Hippocampal formation (tissue), 2 donors: ENCODE measurements around the gene PEMT.

ENCODE experiments used
- DNase-seq, 2 donors: peaks; one replicate each; lab custom pipeline; 2025; lab: John Stamatoyannopoulos, UW

Gene PEMT

GRCh38 chr17:17553217-17554195 is 38.0 kb downstream of the PEMT start:
- no peak for DNase-seq

- no peak for DNase-seq
Observed at GRCh38 chr17:17552351-17553216, 38.9 kb downstream of the PEMT start.

DNA sequence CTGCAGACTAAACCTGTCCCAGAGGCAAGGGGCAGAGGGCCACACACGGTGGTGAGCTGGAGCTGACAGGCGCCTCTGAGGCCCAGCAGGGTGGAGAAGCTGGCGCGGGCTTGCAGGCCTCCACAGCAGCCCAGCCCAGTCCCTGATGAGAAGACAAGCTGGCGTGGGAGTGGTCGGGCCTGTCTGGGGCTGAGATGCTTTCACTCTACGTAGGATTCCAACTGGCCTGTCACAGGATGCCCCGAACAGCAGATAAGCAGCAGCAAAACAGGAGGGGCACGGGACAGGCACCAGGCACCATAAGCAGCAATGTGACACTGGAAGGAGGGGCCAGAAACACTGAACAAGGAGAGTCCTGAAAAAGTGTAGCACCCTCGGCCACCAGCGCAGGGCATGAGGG is 40.1 kb downstream of the PEMT start:
- no peak for DNase-seq

GRCh38 chr17:17549732-17550366 is 41.7 kb downstream of the PEMT start:
- peak in 1 of 2 donors; percentile 12 for DNase-seq

DNA sequence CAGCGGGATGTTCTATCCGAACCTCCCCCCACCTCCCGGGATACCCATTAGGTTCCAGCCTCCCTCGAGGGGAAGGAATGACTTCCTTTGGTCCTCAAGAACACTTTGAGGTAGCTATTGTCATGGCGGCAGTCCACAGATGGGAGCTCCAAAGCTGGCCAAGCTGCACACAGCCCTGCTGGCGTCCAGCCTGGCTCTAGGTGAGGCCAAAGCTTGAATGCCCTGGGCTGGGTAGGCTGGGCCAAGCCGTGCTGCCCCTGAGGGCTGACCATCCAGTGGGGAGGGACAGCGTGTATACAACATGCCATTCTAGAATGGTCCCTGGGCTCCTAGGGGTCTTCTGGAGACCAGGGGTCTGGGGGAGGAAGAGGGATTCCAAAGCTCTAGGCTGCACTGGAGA is 43.5 kb downstream of the PEMT start:
- DNase-seq: no peak

DNA sequence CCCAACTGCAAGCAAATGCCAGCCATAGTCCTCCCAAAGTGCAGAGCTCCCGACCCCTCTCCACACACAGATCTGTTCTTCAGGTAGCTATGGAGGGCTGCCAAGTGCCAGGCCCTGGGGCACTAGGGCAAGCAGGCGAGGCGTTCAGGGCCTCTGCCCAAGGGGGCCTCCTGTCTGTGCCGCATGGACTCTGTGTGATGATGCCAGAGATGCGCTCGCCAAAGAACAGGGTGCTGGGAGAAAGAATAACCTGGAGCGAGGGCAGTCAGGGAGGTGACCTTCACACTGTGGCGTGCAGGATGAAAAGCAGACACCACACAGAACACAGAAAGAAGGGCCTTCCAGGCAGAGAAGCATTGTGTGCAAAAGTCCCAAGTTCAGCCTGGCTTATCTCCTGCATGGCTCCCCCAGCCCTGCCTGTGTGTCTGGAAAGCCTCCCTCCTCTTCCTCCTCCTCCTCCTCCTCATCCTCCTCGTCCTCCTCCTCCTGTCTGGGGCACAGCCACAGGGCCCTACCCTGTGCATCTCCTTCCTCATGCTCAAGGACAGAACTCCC is 44.2 kb downstream of the PEMT start:
- DNase-seq: no peak

GRCh38 chr17:17546399-17547185 is 44.9 kb downstream of the PEMT start:
- DNase-seq: no peak

- DNase-seq: no peak
Observed at GRCh38 chr17:17545984-17546383, 45.5 kb downstream of the PEMT start.

GRCh38 chr17:17545031-17545820 is 46.3 kb downstream of the PEMT start:
- no peak for DNase-seq

- no peak for DNase-seq
Observed at GRCh38 chr17:17542906-17543635, 48.4 kb downstream of the PEMT start.

DNA sequence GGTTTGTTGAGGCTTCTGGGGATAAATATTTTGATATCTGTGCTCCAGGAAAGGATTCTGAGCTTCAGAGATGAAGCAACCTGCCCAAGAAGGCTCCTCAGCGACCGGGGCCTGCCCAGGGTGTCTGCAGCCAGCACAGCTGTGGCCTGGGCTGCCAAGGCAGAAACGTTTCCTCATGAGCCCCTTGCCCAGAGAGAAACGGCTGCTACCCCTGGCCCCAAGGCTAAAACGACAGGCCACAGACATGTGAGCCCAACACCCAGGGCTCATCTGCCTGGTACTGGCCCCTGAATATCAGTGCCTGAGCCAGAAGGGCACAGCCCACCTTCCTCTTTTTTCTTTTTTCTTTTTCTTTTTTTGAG is 49.9 kb downstream of the PEMT start:
- no peak for DNase-seq

DNA sequence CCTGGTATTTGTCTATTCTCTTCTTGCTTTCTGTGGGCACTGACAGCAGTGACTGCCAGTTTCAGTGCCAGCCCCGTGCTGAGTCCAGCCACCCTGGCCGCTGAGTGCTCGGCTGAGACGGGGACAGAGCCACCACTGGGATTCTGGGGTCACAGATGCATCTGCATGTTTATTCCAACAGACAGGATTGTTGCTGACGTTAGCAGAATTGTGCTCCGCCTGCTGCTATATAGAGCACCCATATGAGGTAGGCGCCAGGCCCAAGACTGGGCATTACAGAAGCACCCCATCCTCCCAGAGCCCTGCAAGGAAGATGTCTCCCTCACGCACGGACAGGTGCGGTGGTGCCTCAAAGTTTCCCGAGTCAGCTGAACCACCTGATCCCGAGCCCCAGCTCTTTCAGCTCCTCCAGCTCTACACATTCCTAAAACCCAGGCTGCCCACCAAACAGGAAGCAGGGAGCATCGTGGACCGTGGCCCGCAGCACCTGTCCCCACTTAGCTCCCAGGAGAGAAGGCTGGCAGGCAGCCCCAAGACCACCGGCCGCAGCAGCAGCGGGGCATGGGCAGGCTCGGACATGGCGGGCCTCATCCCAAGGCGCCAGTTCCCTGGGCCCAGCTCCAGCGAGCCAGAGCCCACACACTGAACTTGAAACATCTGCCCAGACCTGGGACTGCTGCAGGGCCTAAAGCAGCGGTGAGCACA is 50.4 kb downstream of the PEMT start:
- no peak for DNase-seq

DNA sequence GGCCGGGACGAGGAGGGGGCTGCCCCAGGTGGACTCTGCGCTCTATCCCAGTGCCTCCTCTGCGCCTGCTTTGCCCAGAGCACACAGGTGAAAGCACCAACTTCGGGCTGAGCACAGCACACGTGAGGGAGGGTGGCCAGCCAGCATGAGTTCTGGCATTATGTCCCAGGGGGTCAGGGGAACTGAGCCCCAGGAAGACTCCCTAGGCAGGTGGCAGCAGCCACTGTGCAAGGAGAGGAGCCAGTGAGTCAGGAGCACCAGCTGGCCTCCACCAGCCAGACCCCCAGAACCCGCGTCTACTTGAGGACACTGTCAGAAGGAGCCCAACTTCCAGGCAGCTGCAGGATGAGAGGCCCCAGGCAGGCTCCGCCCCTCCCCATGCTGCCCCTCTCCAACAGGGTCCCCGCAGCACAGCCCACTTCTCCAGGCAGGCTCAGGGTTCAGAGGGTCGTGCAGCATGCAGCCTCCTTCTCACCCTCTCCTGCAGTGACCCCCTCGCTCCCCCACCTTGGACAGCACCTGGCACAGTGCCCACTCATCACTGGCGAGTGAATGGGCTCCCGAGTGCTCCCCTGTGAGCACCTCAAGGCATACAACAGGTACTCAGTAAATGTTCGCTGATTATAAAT is 51.1 kb downstream of the PEMT start:
- DNase-seq: no peak

GRCh38 chr17:17539591-17539990 is 51.9 kb downstream of the PEMT start:
- no peak for DNase-seq

DNA sequence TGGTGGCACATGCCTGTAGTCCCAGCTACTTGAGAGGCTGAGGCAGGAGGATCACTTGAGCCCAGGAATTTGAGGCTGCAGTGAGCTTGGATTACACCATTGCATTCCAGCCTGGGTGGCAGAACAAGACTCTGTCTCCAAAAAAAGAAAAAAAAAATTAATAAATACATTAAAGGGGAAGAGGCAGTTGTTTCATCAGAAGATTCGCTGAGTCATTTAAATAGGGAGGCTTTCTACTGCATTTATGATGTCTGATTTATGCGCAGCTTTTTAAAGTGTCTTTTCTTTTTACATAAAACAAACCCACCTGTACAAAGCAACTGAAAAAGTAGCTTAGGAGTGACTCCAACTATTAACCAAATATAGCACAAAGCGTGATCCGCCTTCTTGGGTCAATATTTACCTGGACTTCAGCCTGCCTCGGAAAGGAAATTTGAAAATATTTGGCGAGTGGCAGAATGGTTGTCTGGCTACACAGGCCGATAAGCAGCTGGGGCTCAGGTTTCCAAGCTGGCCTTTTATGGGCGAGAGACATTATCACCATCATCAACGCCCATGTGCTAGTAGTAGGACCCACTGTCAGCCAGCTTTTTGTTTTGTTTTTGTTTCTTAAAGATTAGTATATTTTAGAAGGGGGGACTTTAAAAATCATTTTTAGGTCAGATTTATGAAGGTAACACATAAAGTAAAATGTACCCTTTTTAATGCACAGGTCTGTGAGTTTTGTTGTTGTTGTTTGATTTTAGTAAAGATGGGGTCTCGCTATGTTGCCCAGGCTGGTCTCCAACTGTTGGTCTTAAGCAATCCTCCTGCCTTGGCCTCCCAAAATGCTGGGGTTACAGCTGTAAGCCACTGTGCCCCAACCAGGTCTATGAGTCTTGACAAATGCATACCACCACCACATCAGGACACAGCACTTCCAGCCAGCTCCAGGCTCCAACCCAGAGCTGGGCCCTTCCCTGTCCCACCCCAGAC is 52.8 kb downstream of the PEMT start:
- DNase-seq: no peak

DNA sequence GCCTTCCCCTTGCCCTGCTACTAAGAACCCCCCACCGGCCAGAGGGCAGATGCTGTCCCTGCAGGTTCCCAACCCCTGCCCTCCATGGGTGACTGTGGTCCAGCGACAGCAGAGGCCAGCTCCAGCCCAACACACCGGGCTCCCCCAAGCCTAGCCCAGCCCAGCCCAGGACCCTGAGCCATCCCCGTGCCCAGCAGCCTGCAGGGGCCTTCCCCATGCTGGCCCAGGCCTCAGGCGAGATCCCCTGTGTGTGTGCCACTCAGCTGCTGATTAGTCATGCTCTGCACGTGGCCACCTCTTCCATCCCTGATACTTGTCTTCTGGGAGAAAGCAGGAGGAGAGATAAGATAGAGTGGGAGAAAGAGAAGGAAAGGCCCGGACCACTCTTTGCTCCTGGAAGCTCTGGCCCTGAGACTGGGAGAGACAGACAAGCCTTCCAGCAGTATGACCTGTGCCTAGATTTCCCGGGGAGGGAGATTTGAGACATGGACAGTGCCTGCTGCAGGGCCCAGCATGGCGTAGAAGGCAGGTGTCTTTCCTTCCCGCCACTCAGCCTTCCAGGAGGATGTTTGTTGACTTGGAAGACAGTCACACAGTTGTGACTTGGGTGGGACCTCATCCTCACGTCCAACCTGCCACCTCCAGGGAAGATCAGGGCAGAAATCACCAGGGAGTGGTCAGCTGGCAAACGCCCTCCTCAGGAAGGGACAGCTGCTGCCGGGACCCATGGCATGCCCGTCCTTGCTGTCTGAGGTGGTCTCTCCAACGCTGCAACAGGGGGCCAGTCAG is 54.0 kb downstream of the PEMT start:
- no peak for DNase-seq

DNA sequence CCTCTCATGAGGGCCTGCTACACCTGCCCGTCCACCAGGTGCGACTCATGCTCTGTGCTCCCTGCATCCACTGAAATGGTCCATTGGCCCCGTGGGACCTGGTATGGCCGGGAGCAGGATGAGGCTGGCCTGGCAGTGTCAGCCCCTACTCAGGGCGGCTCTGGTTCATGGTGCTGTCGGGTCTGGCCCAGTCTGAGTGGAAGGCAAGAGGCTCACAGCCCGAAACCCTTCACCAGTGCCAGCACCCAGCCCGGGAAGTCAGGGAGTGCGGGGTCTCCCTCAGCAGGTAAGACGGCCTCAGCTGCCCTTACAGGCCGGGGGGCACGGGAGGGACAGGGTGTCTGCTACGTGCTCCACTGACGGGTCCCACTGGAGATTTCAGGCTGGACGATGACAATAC is 54.8 kb downstream of the PEMT start:
- DNase-seq: no peak
